HUES64 (cell line): ENCODE measurements around the gene RRAS2.

Experiments
- H3K27ac ChIP-seq: 2 replicates; pipeline ENCODE4 v1.7.0; 2013; ENCODE audit warnings: low read depth, low read length, inconsistent platforms
- H3K27me3 ChIP-seq: 2 replicates; pipeline ENCODE4 v1.6.1; 2013; ENCODE audit warnings: mild to moderate bottlenecking, low read length; ENCODE audit not compliant: insufficient read depth
- H3K36me3 ChIP-seq: 2 replicates; pipeline ENCODE4 v1.6.1; 2013; ENCODE audit warnings: mild to moderate bottlenecking, low read length; ENCODE audit not compliant: insufficient read depth
- H3K4me1 ChIP-seq: 2 replicates; pipeline ENCODE4 v1.6.1; 2013; ENCODE audit warnings: mild to moderate bottlenecking, low read length, moderate library complexity; ENCODE audit not compliant: insufficient read depth
- H3K4me3 ChIP-seq: 2 replicates; pipeline ENCODE4 v1.5.1; 2013; ENCODE audit warnings: mild to moderate bottlenecking, low read length, moderate library complexity
- H3K9ac ChIP-seq: 2 replicates; pipeline ENCODE4 v1.6.1; 2013; ENCODE audit warnings: mild to moderate bottlenecking, low read depth, low read length
- H3K9me3 ChIP-seq: 2 replicates; pipeline ENCODE4 v1.6.1; 2013; ENCODE audit warnings: low read depth, low read length; ENCODE audit not compliant: insufficient read depth
- whole genome bisulfite sequencing: fragments of 150-250, 120-280 bp; methylation state at CpG from one replicate; pipeline ENCODE4 v1.1.7; 2013; ENCODE audit warnings: missing lambda C conversion rate; 5-methylcytosine and 5-hydroxymethylcytosine counted together

Gene RRAS2

GRCh38 chr11:14269692-14270573, 89.0 kb downstream of the RRAS2 start:
- 95% methylated on average over 5 of the region's 5 CpGs for WGBS
- H3K9ac ChIP-seq = no peak overlapping the region
- no peak overlapping the region for H3K27ac ChIP-seq
- peaks cover 5% of the 10 kb centered on the region; the same call in 1 of the 2 replicates for H3K9me3 ChIP-seq
- no peaks in the 10 kb centered on the region for H3K27me3 ChIP-seq
- peaks cover 45% of the 10 kb centered on the region for H3K36me3 ChIP-seq
- H3K4me3 ChIP-seq = no peak overlapping the region
- H3K4me1 ChIP-seq = no peaks in the 10 kb centered on the region

GRCh38 chr11:14267861-14268635, 90.9 kb downstream of the RRAS2 start:
- 94% methylated on average over 6 of the region's 6 CpGs for WGBS
- Histone ChIP-seq H3K27ac (no peak overlapping the region), H3K36me3 (peaks cover 36% of the 10 kb centered on the region), H3K27me3 (no peaks in the 10 kb centered on the region), H3K9ac (no peak overlapping the region), H3K9me3 (peaks cover 13% of the 10 kb centered on the region; the same call in 1 of the 2 replicates), H3K4me3 (no peak overlapping the region), H3K4me1 (no peaks in the 10 kb centered on the region)

GRCh38 chr11:14266622-14267021, 92.4 kb downstream of the RRAS2 start:
- no peak overlapping the region for H3K9ac ChIP-seq
- WGBS = 97% methylated on average over 1 of the region's 1 CpG
- no peaks in the 10 kb centered on the region for H3K27me3 ChIP-seq
- peaks cover 34% of the 10 kb centered on the region for H3K36me3 ChIP-seq
- no peak overlapping the region for H3K27ac ChIP-seq
- H3K4me1 ChIP-seq = no peaks in the 10 kb centered on the region
- peaks cover 13% of the 10 kb centered on the region; the same call in 1 of the 2 replicates for H3K9me3 ChIP-seq
- no peak overlapping the region for H3K4me3 ChIP-seq

- WGBS = 92% methylated on average over 2 of the region's 2 CpGs
- H3K27me3 ChIP-seq = no peaks in the 10 kb centered on the region
- no peak overlapping the region for H3K9ac ChIP-seq
- peaks cover 28% of the 10 kb centered on the region for H3K36me3 ChIP-seq
- no peaks in the 10 kb centered on the region for H3K4me1 ChIP-seq
- H3K9me3 ChIP-seq = peaks cover 13% of the 10 kb centered on the region; the same call in 1 of the 2 replicates
- H3K27ac ChIP-seq = no peak overlapping the region
- H3K4me3 ChIP-seq = no peak overlapping the region
These were observed 94.0 kb downstream of the RRAS2 start for GRCh38 chr11:14264966-14265365.

- H3K27ac ChIP-seq = no peak overlapping the region
- H3K4me3 ChIP-seq = no peak overlapping the region
- peaks cover 21% of the 10 kb centered on the region for H3K36me3 ChIP-seq
- peaks cover 13% of the 10 kb centered on the region; the same call in 1 of the 2 replicates for H3K9me3 ChIP-seq
- H3K27me3 ChIP-seq = no peaks in the 10 kb centered on the region
- 94% methylated on average over 8 of the region's 8 CpGs for WGBS
- no peaks in the 10 kb centered on the region for H3K4me1 ChIP-seq
- no peak overlapping the region for H3K9ac ChIP-seq
These were observed 96.6 kb downstream of the RRAS2 start for GRCh38 chr11:14262271-14262846.

GRCh38 chr11:14261066-14261465, 97.9 kb downstream of the RRAS2 start:
- peaks cover 14% of the 10 kb centered on the region for H3K36me3 ChIP-seq
- no peak overlapping the region for H3K27ac ChIP-seq
- H3K4me3 ChIP-seq = no peak overlapping the region
- H3K27me3 ChIP-seq = no peaks in the 10 kb centered on the region
- H3K4me1 ChIP-seq = no peaks in the 10 kb centered on the region
- H3K9me3 ChIP-seq = peaks cover 13% of the 10 kb centered on the region; the same call in 1 of the 2 replicates
- WGBS = 91% methylated on average over 4 of the region's 4 CpGs
- no peak overlapping the region for H3K9ac ChIP-seq

- peaks cover 8% of the 10 kb centered on the region; the same call in 1 of the 2 replicates for H3K9me3 ChIP-seq
- H3K4me3 ChIP-seq = no peak overlapping the region
- no peaks in the 10 kb centered on the region for H3K4me1 ChIP-seq
- H3K9ac ChIP-seq = no peak overlapping the region
- H3K27me3 ChIP-seq = no peaks in the 10 kb centered on the region
- H3K36me3 ChIP-seq = peaks cover 2% of the 10 kb centered on the region; the same call in 1 of the 2 replicates
- no peak overlapping the region for H3K27ac ChIP-seq
- WGBS = 94% methylated on average over 1 of the region's 1 CpG
These were observed 99.1 kb downstream of the RRAS2 start for GRCh38 chr11:14259878-14260277.

- H3K27me3 ChIP-seq = no peaks in the 10 kb centered on the region
- no peak overlapping the region for H3K4me3 ChIP-seq
- WGBS = 94% methylated on average over 38 of the region's 38 CpGs
These were observed 99.7 kb downstream of the RRAS2 start for GRCh38 chr11:14259186-14259784.

GRCh38 chr11:14258221-14258935, 100.6 kb downstream of the RRAS2 start:
- 80% methylated on average over 5 of the region's 6 CpGs for WGBS
- Histone ChIP-seq H3K27ac (no peak overlapping the region), H3K9ac (no peak overlapping the region), H3K4me1 (no peaks in the 10 kb centered on the region), H3K36me3 (no peaks in the 10 kb centered on the region), H3K9me3 (no peaks in the 10 kb centered on the region), H3K27me3 (no peaks in the 10 kb centered on the region), H3K4me3 (no peak overlapping the region)

More at GRCh38 chr11:14259186-14259784, 99.7 kb downstream of the RRAS2 start:
- Histone ChIP-seq H3K9ac (no peak overlapping the region), H3K36me3 (no peaks in the 10 kb centered on the region), H3K27ac (no peak overlapping the region), H3K4me1 (no peaks in the 10 kb centered on the region), H3K9me3 (0 out of 2 replicates have a peak, but pooled peaks cover 4% of the 10 kb centered on the region)

- WGBS = 47% methylated on average over 2 of the region's 2 CpGs
- no peaks in the 10 kb centered on the region for H3K36me3 ChIP-seq
- H3K9me3 ChIP-seq = no peaks in the 10 kb centered on the region
- H3K4me3 ChIP-seq = no peak overlapping the region
- H3K27ac ChIP-seq = no peak overlapping the region
- H3K27me3 ChIP-seq = no peaks in the 10 kb centered on the region
- H3K4me1 ChIP-seq = no peaks in the 10 kb centered on the region
- H3K9ac ChIP-seq = no peak overlapping the region
These were observed 103.8 kb downstream of the RRAS2 start for GRCh38 chr11:14255238-14255534.
